Endometrium (tissue), 2 donors: Measurements from ENCODE around the gene LMO1.

Experiments used
- FAIRE-seq: peaks from 2 replicates; lab custom pipeline; 2012; peaks lifted over from hg19 to GRCh38; lab: Jason Lieb, UNC
- donor health status: control.
- donor health status: control.

LMO1 gene

GRCh38 chr11:8242499-8243280, 21.0 kb downstream of the LMO1 start:
- FAIRE-seq, result no peak

- no peak for FAIRE-seq
Observed at GRCh38 chr11:8242118-8242475, 21.6 kb downstream of the LMO1 start.

- no peak for FAIRE-seq
Observed at GRCh38 chr11:8241373-8242117, 22.1 kb downstream of the LMO1 start.

- no peak for FAIRE-seq
Observed at GRCh38 chr11:8239536-8240228, 24.0 kb downstream of the LMO1 start.

- no peak for FAIRE-seq
Observed at GRCh38 chr11:8239040-8239439, 24.6 kb downstream of the LMO1 start.

GRCh38 chr11:8237453-8237852, 26.2 kb downstream of the LMO1 start:
- FAIRE-seq, result no peak

- no peak for FAIRE-seq
Observed at GRCh38 chr11:8235925-8236324, 27.8 kb downstream of the LMO1 start.

GRCh38 chr11:8234910-8235309, 28.8 kb downstream of the LMO1 start:
- FAIRE-seq, result no peak

- no peak for FAIRE-seq
Observed at GRCh38 chr11:8234425-8234821, 29.3 kb downstream of the LMO1 start.

- no peak for FAIRE-seq
Observed at GRCh38 chr11:8233691-8234424, 29.8 kb downstream of the LMO1 start.

- no peak for FAIRE-seq
Observed at GRCh38 chr11:8232849-8233606, 30.6 kb downstream of the LMO1 start.

GRCh38 chr11:8232414-8232813, 31.3 kb downstream of the LMO1 start:
- FAIRE-seq, result no peak

GRCh38 chr11:8231979-8232378, 31.7 kb downstream of the LMO1 start:
- no peak for FAIRE-seq

GRCh38 chr11:8230921-8231847, 32.5 kb downstream of the LMO1 start:
- no peak for FAIRE-seq

- no peak for FAIRE-seq
Observed at GRCh38 chr11:8230178-8230859, 33.4 kb downstream of the LMO1 start.

- FAIRE-seq, result no peak
Observed at GRCh38 chr11:8229299-8230177, 34.1 kb downstream of the LMO1 start.

GRCh38 chr11:8228231-8228630, 35.4 kb downstream of the LMO1 start:
- FAIRE-seq, result no peak

GRCh38 chr11:8227156-8228152, 36.2 kb downstream of the LMO1 start:
- FAIRE-seq, result no peak
